Measurements from ENCODE around the gene PCNT.

DNA sequence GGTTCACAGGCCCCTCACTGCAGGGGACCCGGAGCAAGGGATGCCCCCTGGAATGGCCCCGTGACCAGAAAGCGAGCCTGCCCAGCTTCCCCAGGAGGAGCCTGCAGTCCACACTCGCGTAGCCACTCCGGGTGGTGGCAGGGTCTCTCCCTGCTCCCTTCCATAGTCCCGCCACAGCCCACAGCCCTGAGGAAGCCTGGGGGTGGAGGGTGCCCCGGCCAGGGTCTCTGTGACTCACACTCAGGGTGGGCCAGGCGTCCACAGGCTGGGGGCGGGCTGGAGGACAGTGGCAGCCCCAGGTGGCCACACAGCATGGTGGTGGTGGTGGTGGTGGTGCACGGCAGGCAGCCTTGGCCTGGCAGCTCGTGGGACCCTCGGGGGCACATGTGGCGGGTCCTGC is 22.2 kb upstream of the PCNT start:
- no peak for TF ChIP-seq CTCF (IDR thresholded peaks at IDR 0.05)
- no peak for TF ChIP-seq POLR2A (IDR thresholded peaks at IDR 0.05)
